GM18519 (cell line): ENCODE data around the gene ADAMTSL1.

Experiments used
- ATAC-seq: cut with Tn5 transposase; IDR thresholded peaks from one replicate; pipeline ENCODE4 v1.9.1; 2021; ENCODE audit warnings: mild to moderate bottlenecking, moderate library complexity; ENCODE audit not compliant: unreplicated experiment, low FRiP score

ADAMTSL1 gene

GRCh38 chr9:18721267-18721994 is 247.5 kb downstream of the ADAMTSL1 start:
- ATAC-seq, result no peak

- no peak for ATAC-seq
Observed at GRCh38 chr9:18721995-18722310, 248.0 kb downstream of the ADAMTSL1 start.

GRCh38 chr9:18722882-18723281 is 248.9 kb downstream of the ADAMTSL1 start:
- ATAC-seq, result no peak

- ATAC-seq, result no peak
Observed at GRCh38 chr9:18723366-18723765, 249.4 kb downstream of the ADAMTSL1 start.

GRCh38 chr9:18726546-18726945 is 252.6 kb downstream of the ADAMTSL1 start:
- ATAC-seq, result no peak

DNA sequence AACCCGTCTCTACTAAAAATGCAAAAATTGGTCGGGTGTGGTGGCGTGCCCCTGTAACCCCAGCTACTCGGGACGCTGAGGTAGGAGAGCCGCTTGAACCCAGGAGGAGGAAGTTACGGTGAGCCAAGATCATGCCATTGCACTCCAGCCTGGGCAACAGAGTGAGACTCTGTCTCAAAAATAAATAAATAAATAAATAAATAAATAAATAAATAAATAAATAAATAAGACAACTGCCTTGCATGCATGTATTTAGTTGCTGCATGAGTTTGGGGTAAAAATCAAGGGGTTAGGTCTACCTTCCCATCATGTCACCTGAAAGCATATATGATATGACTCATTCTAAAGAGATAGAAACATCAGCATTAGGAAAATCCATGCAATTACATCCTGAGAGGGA is 254.0 kb downstream of the ADAMTSL1 start:
- ATAC-seq, result no peak

DNA sequence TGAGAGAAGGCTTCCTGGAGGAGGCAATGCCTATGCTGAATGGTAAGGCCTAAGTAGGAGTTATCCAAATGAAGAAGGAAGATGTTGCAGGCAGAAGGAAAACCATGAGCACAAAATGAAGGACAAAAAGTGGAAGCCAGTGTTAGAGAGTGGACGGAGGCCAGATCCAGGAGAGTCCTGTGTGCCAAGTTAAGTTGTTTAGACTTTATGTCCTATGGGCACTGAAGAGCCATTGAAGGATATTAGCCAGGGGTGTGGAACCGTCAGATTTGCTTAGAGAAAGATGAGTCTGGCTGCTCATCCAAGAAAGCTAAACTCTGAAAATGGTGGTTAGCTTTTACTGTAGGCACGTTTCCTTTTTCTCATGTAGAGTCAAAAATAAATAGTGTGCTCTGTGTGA is 254.7 kb downstream of the ADAMTSL1 start:
- ATAC-seq, result no peak

DNA sequence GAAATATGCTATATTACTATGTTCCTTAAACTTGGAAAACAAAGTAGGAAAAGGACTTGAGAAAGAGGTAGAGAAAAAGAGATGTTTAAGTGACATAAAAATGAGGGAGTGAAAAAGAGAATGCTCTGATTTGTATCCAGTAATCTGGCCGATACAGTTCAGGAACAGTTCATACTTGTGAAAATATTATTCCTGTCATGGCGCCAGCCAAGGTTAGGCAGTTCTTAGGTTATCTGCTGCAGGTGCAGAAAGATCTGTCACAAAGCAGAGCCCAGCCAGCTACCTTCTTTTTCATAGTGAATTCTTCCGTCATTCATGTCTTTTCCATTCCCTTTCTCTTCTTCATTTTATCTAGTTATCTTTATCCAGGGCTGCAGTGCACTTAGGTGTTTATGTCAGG is 256.3 kb downstream of the ADAMTSL1 start:
- ATAC-seq, result no peak

DNA sequence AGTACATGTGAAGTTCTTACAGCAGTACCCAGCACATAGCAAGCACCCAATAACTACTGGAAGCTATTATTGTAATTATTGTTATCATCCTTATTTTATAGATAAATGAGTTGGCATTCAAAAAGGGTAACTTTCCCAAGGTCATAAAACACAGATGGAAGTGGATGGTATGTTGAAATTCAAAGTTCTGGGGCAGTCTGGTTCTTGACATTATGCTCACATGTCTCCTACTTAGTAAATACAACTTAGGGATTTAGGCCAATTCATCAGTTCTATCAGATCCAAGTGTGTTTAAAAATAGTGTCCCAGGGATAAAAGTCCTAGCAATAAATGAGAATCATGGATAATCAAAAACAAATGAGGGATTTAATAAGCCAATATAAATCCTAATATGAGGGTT is 265.2 kb downstream of the ADAMTSL1 start:
- no peak for ATAC-seq

DNA sequence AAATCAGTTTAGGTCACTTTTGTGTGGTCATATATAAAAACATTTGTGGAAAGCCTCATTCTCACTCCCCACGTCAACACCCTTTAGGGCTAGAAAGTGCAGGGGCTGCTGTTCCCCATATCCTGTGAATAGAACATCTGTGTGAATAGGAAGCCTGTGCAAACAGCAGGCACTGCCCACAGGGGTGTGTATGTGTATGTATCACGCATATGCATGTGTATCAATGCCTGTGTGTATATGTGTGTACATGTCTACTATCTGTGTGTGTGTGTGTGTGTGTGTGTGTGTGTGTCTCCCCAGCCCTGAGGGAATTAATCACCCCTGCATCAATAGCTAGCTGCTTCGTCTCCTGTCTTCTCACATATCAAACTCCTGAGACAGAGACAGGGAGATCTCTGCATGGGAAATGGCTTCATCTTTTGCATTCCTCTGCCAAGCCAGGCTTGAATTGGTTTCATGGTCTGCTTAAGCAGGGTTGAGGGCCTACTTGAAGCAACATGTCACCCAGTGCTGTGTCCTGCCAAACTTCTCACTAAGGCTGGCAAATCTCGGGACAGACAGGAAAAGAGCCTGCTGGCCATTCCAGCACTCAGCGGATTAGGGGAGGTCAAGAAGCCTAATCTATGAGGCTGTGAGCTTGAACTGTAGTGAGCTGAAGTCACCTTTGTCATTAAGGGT is 265.8 kb downstream of the ADAMTSL1 start:
- ATAC-seq, result no peak

DNA sequence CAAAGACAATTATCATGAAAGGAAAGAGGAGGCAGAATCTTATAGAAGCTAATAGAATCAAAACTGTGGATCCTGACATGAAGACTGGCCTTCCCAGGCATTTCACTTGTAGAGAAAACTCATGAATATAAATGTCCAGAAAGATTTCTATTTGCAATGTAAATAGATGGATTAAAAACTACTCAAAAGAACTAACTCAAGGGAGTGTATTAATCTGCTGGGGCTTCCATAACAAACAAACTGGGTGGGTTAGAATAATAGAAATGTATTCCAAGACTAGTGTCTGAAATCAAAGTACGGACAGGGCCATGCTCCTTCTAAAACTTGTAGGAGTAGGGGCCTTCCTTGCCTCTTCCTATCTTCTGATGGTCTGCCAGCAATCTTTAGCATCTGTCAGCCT is 267.4 kb downstream of the ADAMTSL1 start:
- no peak for ATAC-seq

DNA sequence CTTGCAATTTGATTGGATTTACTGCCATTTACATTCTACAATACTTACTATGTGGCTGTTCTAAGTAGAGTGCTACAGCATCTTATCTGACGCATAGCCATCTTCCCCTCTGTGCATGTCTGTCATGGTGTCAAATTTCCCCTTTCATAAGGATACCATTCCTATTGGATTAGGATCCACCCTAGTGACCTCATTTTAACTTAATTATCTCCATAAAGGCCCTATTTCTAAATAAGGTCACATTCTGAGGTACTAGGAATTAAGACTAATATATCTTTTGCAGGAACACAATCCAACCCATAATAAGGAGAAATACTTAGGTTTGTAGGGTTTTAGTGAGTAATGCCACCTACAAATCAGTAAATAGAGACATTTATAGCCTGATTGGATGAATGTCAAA is 268.0 kb downstream of the ADAMTSL1 start:
- ATAC-seq, result no peak

- ATAC-seq, result no peak
Observed at GRCh38 chr9:18743421-18743820, 269.5 kb downstream of the ADAMTSL1 start.

GRCh38 chr9:18743971-18744370 is 270.0 kb downstream of the ADAMTSL1 start:
- no peak for ATAC-seq

DNA sequence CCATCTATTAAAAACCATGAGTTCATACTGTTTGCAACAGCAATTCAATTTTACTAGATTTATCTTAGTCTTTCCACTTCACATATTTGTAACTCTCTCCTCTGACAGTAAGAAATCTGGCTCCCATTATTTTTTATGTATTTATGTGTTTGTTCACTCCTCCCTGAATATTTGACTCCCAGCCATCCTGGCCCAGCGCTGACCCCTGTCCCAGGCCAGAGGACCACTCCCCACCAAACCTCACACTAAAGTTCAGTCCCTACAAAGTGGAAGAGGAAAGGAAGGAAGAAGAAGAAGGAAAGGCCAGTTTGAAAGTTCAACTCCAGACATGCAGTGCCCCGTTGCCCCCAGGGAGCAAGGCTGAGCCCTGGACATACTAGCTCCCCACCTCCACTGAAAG is 271.8 kb downstream of the ADAMTSL1 start:
- ATAC-seq, result no peak

DNA sequence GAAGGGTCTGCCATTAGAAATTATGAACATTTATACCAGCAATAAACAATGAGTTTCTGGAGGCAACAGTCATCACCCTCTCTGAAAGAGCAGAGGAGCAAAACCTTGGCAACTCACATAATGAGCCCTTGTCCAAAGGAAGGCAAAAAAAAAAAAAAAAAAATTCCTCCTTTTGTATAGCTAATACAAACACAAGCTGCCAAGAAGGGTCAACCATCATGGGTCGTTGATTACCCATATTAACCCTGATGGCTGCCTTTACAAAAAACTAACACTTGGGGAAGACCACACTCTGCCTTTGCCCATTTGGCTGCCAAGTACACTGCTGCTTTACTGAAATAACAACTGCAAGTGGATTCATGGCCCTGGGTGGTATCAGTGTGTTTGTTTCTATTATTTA is 272.7 kb downstream of the ADAMTSL1 start:
- ATAC-seq, result no peak

DNA sequence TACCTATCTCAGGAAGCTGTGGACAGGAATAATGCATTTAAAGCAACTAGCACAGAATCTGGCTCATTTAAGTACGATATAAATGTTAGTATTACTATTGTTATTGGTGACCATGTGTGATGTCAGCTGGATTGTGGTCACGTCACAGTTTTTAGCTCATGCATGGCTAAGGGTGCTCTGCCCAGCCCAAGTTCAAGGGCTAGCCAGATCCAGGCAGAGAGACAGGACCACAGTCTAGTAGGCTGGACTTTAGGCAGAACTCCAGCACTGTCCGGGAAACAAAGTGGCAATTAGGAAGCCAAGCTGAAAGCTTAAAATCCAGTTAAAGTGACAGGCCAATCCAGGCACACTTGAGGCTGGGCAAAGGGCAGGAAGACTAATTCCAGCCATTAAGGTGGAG is 273.6 kb downstream of the ADAMTSL1 start:
- no peak for ATAC-seq

DNA sequence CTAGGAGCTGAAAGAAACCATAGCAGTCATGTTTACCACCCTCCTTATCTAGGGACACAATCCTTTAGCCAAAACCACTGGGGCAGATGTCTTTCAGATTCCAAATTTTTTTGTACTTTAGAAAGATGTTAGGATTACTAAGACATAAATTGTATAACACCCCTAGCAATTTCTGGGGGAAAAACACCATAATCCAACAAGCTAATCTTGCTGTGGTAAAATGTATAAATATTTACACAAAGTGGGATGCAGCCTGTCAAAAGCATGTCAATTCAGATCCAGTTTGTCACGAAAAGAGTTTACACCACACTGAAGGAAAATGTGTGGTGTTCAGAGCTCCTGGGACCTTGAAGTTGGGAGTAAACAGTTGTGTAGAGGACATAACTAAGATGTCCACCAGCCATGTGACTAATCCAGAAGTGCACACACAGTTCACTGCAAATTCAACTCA is 274.3 kb downstream of the ADAMTSL1 start:
- no peak for ATAC-seq

DNA sequence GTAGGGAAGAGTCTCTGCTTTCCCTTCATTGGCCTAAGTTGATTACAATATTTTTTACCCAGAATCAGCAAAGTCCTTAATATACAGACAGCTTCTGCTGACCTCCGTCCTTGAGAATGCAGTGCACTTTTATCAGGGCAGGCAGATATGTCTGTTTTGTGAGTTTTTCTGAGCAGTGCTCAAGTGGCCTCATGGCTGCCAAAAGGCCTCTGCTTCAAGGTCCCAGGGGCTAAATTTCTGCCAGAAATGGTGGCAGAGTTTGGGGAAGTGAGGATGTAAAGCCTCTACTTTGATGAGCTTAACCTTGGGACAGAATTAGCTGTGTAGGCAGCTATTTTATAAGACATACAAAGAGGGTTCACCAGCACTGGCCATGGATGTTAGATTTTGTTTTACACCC is 275.8 kb downstream of the ADAMTSL1 start:
- no peak for ATAC-seq

DNA sequence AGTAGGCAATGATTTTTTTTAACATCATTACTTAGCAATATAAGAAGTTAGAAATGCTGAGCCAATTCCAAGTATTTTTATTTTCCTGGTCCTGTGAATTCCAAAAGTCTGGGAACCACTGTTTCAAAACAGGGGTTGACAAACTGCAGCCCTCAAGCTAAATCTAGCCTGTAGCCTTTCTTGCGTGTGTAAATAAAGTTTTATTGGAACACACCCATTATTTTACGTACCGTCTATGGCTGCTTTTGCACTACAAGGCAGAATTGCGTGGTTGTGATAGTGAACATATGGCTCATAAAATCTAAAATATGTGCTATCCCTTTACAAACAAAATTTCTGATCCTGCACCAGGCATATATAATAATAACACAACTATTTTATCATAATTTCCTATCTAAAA is 280.0 kb downstream of the ADAMTSL1 start:
- ATAC-seq, result no peak

GRCh38 chr9:18754537-18754936 is 280.6 kb downstream of the ADAMTSL1 start:
- ATAC-seq, result no peak

DNA sequence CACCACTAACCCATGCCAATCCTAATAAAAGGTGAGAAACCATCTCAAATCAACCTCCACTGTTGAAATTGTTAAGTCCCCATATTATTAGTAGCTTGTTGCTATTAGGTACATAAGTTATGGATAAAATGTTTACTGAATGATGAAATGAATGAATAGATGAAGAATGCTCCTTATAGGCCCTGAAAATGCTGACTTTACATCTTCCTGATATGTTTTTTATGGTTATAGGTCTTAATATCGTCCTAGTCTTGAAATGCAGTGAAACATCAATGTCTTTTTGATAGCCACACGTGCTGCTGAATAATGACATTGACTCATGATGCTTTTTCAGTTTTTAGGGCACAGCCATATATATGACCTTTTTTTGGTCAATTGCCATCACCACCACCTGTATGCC is 281.3 kb downstream of the ADAMTSL1 start:
- ATAC-seq, result no peak
